DMS 273 (cell line): ENCODE results near the gene MCU.
"Not testable (repeated sequence)": the region's sequence is repeated elsewhere in the genome, so short reads cannot be mapped to it uniquely, and the experiment has no call there.

Experiments used
- DNase-seq: peaks from one replicate; lab custom pipeline; 2025; ENCODE audit not compliant: unreplicated experiment; lab: John Stamatoyannopoulos, UW

The MCU gene

DNA sequence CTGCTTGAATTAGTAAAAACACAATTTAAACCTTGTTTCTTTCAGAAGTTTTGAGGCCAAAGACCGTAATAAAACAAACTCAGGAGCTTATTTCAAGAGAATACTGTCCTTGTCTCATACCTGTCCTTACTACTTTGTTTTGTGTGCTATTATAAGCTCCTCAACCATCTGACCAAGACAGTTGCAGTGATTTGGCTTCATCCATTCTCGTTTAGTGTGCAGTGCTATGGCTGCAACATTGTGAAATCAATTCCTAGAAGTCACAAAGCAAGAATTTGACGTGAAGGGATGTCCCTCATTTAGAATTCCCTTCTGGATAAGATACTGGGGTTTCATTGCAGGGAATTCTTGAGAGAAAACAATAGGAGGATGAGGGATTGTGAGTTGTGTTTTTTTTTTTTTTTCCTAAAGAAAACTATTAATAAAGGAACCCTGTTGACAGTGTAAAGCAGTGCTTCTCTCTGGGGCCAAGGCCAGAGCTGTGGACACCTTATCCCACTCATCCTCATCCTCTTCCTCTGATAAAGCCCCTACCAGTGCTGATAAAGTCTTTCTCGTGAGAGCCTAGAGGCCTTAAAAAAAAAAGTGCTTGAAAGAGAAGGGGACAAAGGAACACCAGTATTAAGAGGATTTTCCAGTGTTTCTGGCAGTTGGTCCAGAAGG, 201.3 kb downstream of the MCU start, which contains the start of gene OIT3:
Gene OIT3, plus strand, starts transcription at position 604 of the 663 bp plus-strand sequence. CDS start 60 bp downstream, outside the sequence.
- no peak for DNase-seq

- DNase-seq: peak; percentile 3
These were observed 203.4 kb downstream of the MCU start for GRCh38 chr10:72895236-72895850.

DNA sequence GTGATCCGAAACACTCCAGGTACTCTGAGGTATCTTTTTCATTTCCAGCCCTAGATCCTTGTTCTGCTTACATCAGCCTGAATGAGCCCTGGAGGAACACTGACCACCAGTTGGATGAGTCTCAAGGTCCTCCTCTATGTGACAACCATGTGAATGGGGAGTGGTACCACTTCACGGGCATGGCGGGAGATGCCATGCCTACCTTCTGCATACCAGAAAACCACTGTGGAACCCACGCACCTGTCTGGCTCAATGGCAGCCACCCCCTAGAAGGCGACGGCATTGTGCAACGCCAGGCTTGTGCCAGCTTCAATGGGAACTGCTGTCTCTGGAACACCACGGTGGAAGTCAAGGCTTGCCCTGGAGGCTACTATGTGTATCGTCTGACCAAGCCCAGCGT, 206.7 kb downstream of the MCU start:
- DNase-seq: no peak

DNA sequence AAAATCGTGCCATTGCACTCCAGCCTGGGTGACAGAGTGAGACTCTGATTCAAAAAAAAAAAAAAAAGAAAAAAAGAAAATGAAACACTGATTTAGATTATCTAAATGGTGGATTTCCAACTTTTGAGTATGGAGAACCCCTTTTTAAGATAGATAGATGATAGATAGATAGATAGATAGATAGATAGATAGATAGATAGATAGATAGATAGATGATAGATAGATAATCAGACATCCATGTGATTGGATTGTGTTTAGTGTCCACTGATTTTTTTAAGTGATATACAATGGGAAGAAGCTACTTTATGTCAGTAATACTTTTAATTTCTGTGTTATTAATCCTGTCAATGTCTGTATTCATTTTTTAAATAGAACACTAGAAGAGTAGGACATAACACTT, 207.6 kb downstream of the MCU start:
- no peak for DNase-seq

DNA sequence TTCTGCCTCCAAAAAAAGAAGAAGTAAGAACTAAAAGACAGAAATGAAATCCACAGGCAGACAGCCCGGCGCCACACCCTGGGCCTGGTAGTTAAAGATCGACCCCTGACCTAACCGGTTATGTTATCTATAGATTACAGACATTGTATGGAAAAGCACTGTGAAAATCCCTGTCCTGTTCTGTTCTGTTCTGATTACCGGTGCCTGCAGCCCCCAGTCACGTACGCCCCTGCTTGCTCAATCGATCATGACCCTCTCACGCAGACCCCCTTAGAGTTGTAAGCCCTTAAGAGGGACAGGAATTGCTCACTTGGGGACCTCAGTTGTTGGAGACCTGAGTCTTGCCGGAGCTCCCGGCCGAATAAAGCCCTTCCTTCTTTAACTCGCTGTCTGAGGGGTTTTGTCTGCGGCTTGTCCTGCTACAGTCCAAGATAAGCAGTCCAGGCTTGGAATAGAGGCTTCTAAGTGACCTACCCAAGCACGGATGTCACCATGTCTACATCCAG, 212.1 kb downstream of the MCU start:
- not testable (repeated sequence) for DNase-seq

GRCh38 chr10:72904806-72905205, 212.9 kb downstream of the MCU start:
- DNase-seq: no peak

- DNase-seq: no peak
These were observed 214.5 kb downstream of the MCU start for GRCh38 chr10:72906446-72906845.

DNA sequence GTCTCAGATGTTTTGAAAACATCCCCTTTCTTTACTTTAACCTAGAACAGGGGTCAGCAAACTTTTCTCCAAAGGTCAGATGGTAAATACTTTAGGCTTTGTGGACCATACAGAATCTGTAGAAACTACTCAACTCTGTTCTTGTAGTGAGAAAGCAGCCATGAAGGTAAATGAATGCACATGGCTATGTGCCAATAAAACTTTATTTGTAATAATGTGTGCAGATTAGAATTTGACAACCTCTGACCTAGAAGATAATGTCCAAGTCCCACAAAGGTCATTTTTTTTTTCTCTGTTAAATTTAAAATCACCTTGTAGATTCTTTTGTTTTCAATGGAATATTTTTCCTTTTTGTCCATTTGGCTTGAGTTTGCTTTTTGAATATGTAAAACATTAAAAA, 218.8 kb downstream of the MCU start:
- DNase-seq: no peak

GRCh38 chr10:72911758-72912157, 219.8 kb downstream of the MCU start:
- DNase-seq: no peak

- no peak for DNase-seq
These were observed 220.8 kb downstream of the MCU start for GRCh38 chr10:72912736-72913135.

DNA sequence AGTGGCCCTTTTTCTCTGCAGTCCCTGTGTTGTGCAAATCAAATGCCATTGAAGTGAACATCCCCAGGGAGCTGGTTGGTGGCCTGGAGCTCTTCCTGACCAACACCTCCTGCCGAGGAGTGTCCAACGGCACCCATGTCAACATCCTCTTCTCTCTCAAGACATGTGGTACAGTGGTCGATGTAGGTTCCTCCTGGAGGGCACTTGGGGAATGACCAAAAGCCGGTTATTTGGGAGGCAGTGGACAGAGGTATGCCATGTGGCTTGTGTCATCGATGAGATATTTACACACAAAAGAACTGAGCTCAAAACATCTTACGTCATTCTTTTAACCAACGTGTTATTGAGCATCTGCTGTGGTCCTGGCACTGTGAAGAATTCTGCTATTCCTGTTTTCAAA, 221.3 kb downstream of the MCU start:
- DNase-seq: no peak

- not testable (repeated sequence) for DNase-seq
These were observed 225.3 kb downstream of the MCU start for GRCh38 chr10:72917201-72917600.

GRCh38 chr10:72917803-72918332, 225.9 kb downstream of the MCU start:
- DNase-seq: not testable (repeated sequence)

DNA sequence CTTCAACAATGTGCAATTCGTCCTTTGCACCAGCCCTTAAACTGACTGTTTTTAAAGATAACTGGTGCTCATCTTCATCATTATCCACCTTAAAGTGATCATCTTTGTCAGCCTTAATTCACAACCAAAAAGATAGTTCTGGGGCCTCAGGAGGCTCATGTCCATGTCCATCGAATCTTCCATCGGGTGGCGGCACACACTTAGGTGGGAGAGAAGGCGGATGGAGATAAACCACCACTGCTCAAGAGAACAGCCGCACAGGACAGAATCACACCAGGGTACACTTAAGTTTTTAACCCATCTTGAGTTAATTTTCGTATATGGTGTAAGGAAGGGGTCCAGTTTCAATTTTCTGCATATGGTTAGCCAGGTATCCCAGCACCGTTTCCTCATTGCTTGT, 226.4 kb downstream of the MCU start:
- no peak for DNase-seq

DNA sequence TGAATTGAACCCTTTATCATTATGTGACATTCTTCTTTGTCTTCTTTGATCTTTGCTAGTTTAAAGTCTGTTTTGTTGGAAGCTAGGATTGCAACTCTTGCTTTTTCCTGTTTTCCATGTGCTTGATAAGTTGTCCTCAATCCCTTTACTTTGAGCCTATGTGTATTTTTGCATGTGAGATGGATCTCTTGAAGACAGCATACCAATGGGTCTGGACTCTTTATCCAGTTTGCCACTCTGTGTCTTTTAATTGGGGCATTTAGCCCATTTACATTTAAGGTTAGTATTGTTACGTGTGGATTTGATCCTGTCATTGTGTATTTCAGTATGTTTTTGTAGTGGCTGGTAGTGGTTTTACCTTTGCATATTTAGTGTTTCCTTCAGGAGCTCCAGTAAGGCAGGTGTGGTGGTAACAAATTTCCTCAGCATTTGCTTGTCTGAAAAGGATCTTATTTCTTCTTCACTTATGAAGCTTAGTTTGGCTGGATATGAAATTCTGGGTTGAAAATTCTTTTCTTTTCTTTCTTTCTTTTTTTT, 229.3 kb downstream of the MCU start:
- DNase-seq: not testable (repeated sequence)

DNA sequence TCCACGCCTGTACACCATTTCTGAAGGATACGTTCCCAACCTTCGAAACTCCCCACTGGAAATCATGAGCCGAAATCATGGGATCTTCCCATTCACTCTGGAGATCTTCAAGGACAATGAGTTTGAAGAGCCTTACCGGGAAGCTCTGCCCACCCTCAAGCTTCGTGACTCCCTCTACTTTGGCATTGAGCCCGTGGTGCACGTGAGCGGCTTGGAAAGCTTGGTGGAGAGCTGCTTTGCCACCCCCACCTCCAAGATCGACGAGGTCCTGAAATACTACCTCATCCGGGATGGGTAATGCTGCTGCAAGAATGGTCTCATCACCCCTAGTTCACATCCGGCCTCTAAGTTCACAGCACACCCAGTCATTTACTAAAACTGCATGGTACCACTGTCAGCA, 232.4 kb downstream of the MCU start:
- DNase-seq: no peak

GRCh38 chr10:72925951-72926465, 234.1 kb downstream of the MCU start:
- no peak for DNase-seq

GRCh38 chr10:72927485-72927884, 235.5 kb downstream of the MCU start:
- no peak for DNase-seq

DNA sequence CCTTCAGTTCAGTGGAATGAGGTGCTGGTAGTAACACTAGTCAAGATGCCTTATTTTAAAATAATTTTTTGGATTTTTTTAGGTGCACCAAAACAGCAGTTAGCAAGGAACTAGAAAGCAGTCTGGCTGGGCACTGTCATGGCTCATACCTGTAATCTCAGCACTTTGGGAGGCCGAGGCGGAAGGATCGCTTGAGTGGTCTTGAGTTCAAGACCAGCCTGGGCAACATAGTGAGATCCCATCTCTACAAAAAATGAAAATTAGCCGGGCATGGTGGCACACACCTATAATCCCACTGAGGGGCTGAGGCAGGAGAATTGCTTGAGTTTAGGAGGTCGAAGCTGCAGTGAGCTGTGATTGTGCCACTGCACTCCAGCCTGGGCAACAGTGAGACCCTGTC, 236.9 kb downstream of the MCU start:
- DNase-seq: no peak

GRCh38 chr10:72930276-72930675, 238.3 kb downstream of the MCU start:
- no peak for DNase-seq

GRCh38 chr10:72932259-72933015, 240.5 kb downstream of the MCU start:
- DNase-seq: no peak
